PFSK-1 (cell line): ENCODE measurements around the gene ASF1B.

Source experiments
- POLR2AphosphoS5 ChIP-seq: IDR thresholded peaks from 2 replicates; pipeline ENCODE4 v1.6.1; 2012; ENCODE audit warnings: low read depth, mild to moderate bottlenecking, control low read depth, low read length, moderate library complexity
- TAF1 ChIP-seq: IDR thresholded peaks from 2 replicates; pipeline ENCODE4 v1.6.1; 2012; ENCODE audit warnings: low read length, control low read depth, borderline replicate concordance; ENCODE audit not compliant: insufficient read depth

DNA sequence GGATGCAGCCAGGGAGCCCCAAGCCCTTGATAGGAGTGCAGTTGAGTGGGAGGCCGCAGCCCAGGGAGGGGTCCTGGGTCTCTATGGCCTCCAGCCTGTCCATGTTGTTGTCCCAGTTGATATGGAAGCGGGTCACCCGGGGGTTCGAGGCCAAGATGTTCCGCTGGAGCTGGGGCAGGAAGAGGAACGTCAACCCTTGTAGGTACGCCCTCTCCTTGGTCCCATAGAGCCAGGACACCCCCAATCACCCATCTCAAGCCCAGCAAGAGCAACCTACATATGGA is 15.9 kb downstream of the ASF1B start:
- TF ChIP-seq TAF1 (no peak), POLR2AphosphoS5 (no peak)
